Measurements from ENCODE around the gene BTBD6. TPM values are rescaled to one million over a fixed set of nuclear protein-coding genes. Genes with fewer than 3 reads are reported as not detected.

BTBD6 gene
- total RNA-seq, 1 donor from 2014 or later = 36.6 TPM

- Mint-ChIP-seq H3K36me3 (ENCODE audit: low read depth) (no peaks in the 10 kb centered on the region), H3K27me3 (ENCODE audit: low read depth) (no peaks in the 10 kb centered on the region), H3K4me3 (no peak overlapping the region), H3K4me1 (no peaks in the 10 kb centered on the region), H3K9me3 (no peaks in the 10 kb centered on the region), H3K27ac (ENCODE audit: unreplicated experiment) (no peak overlapping the region)
- DNase-seq (ENCODE audit: low read depth, low spot score) = no peak
- no peak for TF ChIP-seq CTCF (conservative IDR thresholded peaks at IDR 0.05)
Measured at GRCh38 chr14:105208738-105209075, 39.6 kb upstream of the BTBD6 start.

DNA sequence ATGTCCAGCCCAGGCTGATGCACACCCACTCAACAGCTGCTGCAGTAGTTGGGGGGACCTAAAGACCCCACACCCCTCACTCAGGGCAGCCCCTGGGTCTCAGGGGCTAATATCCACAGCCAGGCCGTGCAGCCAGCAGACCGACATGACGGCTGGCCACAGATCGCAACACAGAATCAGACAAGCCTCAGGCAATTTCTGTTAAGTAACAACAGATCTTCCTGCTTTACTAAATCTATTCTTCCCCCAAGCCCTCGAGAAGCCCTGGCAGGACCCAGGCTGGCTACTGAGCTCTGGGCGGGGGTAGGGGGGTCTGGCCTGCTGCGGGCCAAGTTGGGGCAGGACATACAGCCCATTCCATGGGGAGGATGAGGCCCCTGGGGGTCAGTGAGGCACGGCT lies 39.2 kb upstream of the BTBD6 start:
- H3K27me3 Mint-ChIP-seq (ENCODE audit: low read depth) = no peaks in the 10 kb centered on the region
- H3K4me3 Mint-ChIP-seq = no peak overlapping the region
- no peak for DNase-seq (ENCODE audit: low read depth, low spot score)
- no peaks in the 10 kb centered on the region for H3K4me1 Mint-ChIP-seq
- no peaks in the 10 kb centered on the region for H3K36me3 Mint-ChIP-seq (ENCODE audit: low read depth)
- no peak for TF ChIP-seq CTCF (conservative IDR thresholded peaks at IDR 0.05)
- no peaks in the 10 kb centered on the region for H3K9me3 Mint-ChIP-seq
- no peak overlapping the region for H3K27ac Mint-ChIP-seq (ENCODE audit: unreplicated experiment)

- TF ChIP-seq CTCF (conservative IDR thresholded peaks at IDR 0.05) = no peak
- H3K36me3 Mint-ChIP-seq (ENCODE audit: low read depth) = no peaks in the 10 kb centered on the region
- H3K4me3 Mint-ChIP-seq = no peak overlapping the region
- H3K4me1 Mint-ChIP-seq = no peaks in the 10 kb centered on the region
- no peak overlapping the region for H3K27ac Mint-ChIP-seq (ENCODE audit: unreplicated experiment)
- H3K9me3 Mint-ChIP-seq = no peaks in the 10 kb centered on the region
- H3K27me3 Mint-ChIP-seq (ENCODE audit: low read depth) = no peaks in the 10 kb centered on the region
- no peak for DNase-seq (ENCODE audit: low read depth, low spot score)
Measured at GRCh38 chr14:105209646-105210045, 38.7 kb upstream of the BTBD6 start.

GRCh38 chr14:105210266-105211025 lies 37.9 kb upstream of the BTBD6 start:
- DNase-seq (ENCODE audit: low read depth, low spot score) = no peak
- Mint-ChIP-seq H3K27me3 (ENCODE audit: low read depth) (no peaks in the 10 kb centered on the region), H3K9me3 (no peaks in the 10 kb centered on the region), H3K4me1 (no peaks in the 10 kb centered on the region), H3K4me3 (no peak overlapping the region), H3K27ac (ENCODE audit: unreplicated experiment) (no peak overlapping the region), H3K36me3 (ENCODE audit: low read depth) (peaks cover 4% of the 10 kb centered on the region)
- TF ChIP-seq CTCF (conservative IDR thresholded peaks at IDR 0.05) = no peak

DNA sequence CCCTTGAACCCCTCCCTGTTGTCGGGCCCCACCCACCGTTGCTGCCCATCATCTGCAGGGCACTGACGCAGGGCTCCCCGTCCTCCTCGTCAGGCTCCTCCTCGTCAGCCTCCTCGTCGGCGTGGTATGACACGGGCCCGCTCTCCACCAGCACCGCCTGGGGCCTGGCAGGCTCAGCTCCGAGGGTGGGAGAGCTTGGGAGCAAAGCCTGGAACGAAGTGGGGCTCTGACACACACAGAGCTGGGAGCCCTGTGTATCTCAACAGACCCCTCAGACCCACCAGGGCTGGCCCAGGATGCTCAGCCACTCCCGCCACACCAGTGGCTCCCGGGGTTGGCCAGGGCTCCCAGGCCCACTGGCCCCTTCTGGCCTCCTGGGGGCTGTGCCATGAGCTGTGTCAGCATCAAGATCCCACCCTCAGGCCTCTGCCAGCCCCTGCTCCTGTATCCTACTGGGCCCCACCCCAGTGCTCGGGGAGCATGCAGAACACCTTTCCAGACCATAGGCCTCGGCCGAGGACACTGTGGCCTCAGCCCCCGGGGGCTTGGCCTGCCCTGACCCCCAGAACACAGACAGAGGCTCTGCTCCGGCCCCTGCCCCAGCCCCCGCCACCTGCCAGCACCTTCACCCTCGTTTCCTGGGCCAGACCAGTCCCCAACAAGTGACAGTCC lies 37.1 kb upstream of the BTBD6 start:
- no peaks in the 10 kb centered on the region for H3K4me1 Mint-ChIP-seq
- no peak for DNase-seq (ENCODE audit: low read depth, low spot score)
- H3K4me3 Mint-ChIP-seq = no peak overlapping the region
- H3K27ac Mint-ChIP-seq (ENCODE audit: unreplicated experiment) = no peak overlapping the region
- peaks cover 10% of the 10 kb centered on the region for H3K36me3 Mint-ChIP-seq (ENCODE audit: low read depth)
- H3K27me3 Mint-ChIP-seq (ENCODE audit: low read depth) = no peaks in the 10 kb centered on the region
- H3K9me3 Mint-ChIP-seq = no peaks in the 10 kb centered on the region
- TF ChIP-seq CTCF (conservative IDR thresholded peaks at IDR 0.05) = no peak
